ENCODE measurements around the gene IL4R. TPM values are rescaled to one million over a fixed set of nuclear protein-coding genes. Genes with fewer than 3 reads are reported as not detected.

Gene IL4R
- total and polyA plus RNA-seq, 2 of the 8 experiments (the other 6 are each of a cell fraction or from before 2014, with no cell fraction given) = 29.1 to 29.4 TPM

DNA sequence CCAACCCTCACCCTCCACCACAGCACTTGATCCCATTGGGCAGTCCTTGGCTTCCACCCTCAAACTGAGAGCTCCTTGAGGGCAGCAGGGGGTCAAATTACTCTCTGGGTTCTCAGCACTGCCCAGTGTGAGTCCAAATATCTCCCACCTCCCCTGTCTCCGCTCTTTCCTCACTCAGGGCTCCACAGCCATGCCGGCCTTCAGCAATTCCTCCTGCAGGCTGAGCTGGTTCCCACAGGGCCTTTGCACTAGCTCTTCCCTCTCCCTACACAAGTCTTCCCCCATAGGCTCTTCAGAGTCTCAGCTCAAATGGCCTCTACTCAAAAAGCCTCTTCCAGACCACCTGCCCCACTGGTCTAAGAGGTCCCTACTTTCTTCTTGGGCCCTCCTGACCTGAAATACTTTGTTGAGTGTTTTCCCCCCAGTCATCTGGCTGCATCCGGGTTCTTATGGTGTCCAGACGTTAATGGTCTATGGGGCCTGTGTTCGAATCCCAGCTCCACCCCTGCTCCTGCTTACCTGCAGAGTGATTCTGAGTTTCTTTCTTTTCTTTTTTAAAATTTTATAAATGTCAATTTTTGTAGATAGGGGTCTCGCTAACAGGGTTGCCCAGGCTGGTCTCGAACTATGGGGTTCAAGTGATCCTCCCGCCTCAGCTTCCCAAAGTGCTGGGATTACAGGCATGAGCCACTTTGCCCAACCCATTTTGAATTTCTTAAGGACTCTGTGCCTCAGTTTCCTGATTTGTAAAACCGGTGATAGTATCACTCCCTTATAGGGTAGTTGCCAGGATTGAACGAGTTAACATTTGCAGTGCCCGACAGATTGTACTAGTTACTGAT, 973 bp upstream of the IL4R start:
- H2BK120ac ChIP-seq (replicated peaks; ENCODE audit: low read depth, low read length) = no peak overlapping the region
- H2AK5ac ChIP-seq (ENCODE audit: low read depth, low read length) = no peak overlapping the region
- no peak overlapping the region for H4K91ac ChIP-seq (replicated peaks; ENCODE audit: insufficient read length, low read length)
- H2BK15ac ChIP-seq (ENCODE audit: low read length) = no peak overlapping the region
- no peak overlapping the region for H3K23ac ChIP-seq (ENCODE audit: insufficient read length)
- H3K79me2 ChIP-seq (ENCODE audit: control insufficient read depth in 1 of 2, insufficient read depth in 2 of 2, low read length in 2 of 2) = peaks cover 0 to 18% of the 10 kb centered on the region in 2 experiments; a peak in 3 of 4 replicates
- H2BK5ac ChIP-seq (ENCODE audit: low read depth, low read length) = no peak overlapping the region
- H2BK20ac ChIP-seq (ENCODE audit: low read length) = no peak overlapping the region
- CTCF ChIA-PET (ENCODE audit: partially characterized antibody) = interaction anchor here (1.0 to 1.4 kb wide), 4 partner anchors 43 to 133 kb away, joined by 3 to 5 read pairs (median 4); no protein-coding TSS in a partner anchor
- no peak overlapping the region for H3K9ac ChIP-seq (replicated peaks in 1 of 4; ENCODE audit: extremely low read depth in 1 of 4, low read depth in 3 of 4, low read length in 3 of 4)
- H3K27me3 ChIP-seq (replicated peaks in 1 of 4; ENCODE audit: control insufficient read depth in 3 of 4, extremely low read depth in 1 of 4, insufficient read depth in 3 of 4, low read length in 3 of 4) = peaks cover 0 to 3% (median 2%) of the 10 kb centered on the region in 4 experiments; a peak in 3 of 7 replicates
- H3K23me2 ChIP-seq (ENCODE audit: low read depth, low read length) = peaks cover 10% of the 10 kb centered on the region; the same call in 1 of the 2 replicates
- WGBS, 2 experiments (ENCODE audit: extremely low coverage in 1 of 2, insufficient coverage in 1 of 2, insufficient read length in 1 of 2, insufficient replicate concordance in 2 of 2, low coverage in 1 of 2, low lambda C conversion rate in 2 of 2, missing lambda C conversion rate in 1 of 2) = 82% methylated on average over 11 of the region's 11 CpGs; no CpG with 5 or more reads in 1 of the 2 experiments
- peaks cover 13% of the 10 kb centered on the region for H3K79me1 ChIP-seq (ENCODE audit: low read depth, low read length)
- peaks cover 3 to 4% of the 10 kb centered on the region in 2 experiments for H4K20me1 ChIP-seq (replicated peaks in 1 of 2; ENCODE audit: control insufficient read depth in 1 of 2, insufficient read depth in 2 of 2, low read length in 2 of 2)
- no peaks in the 10 kb centered on the region for H3K36me3 ChIP-seq (ENCODE audit: control insufficient read depth in 2 of 4, insufficient read depth in 4 of 4, low read length in 3 of 4)
- H3K4me3 ChIP-seq (ENCODE audit: extremely low read depth in 1 of 4, insufficient read depth in 2 of 4, low read depth in 3 of 4, low read length in 4 of 4) = peak overlapping the region; percentile 61 to 100 (median 72); a peak in 7 of 8 replicates
- peak overlapping the region; percentile 60 to 80 for H3K4me2 ChIP-seq (ENCODE audit: insufficient read depth in 1 of 2, low read depth in 2 of 2, low read length in 2 of 2)
- FAIRE-seq (no peak), DNase-seq (ENCODE audit: low read depth in 1 of 2, low spot score in 2 of 2) (no peak)
- no peak overlapping the region for H4K8ac ChIP-seq (ENCODE audit: extremely low read depth, insufficient read depth, low read length)
- POLR2A ChIA-PET (ENCODE audit: partially characterized antibody) = no interaction called here
- H3K4me1 ChIP-seq (replicated peaks in 1 of 4; ENCODE audit: control insufficient read depth in 3 of 4, insufficient read depth in 4 of 4, low read length in 3 of 4) = peaks cover 0 to 13% (median 4%) of the 10 kb centered on the region in 4 experiments; a peak in 5 of 7 replicates
- no peaks in the 10 kb centered on the region; a peak in 1 of 4 replicates for H3K9me3 ChIP-seq (ENCODE audit: insufficient read depth in 2 of 2, low read depth in 1 of 2, low read length in 1 of 2)
- no peak overlapping the region for H3K4ac ChIP-seq (replicated peaks; ENCODE audit: insufficient read length, low read depth, low read length)
- H2AFZ ChIP-seq (ENCODE audit: low read length) = peak overlapping the region; percentile 72; the same call in 1 of the 2 replicates
- H2BK12ac ChIP-seq (ENCODE audit: low read depth, low read length) = peak overlapping the region; percentile 23; the same call in 1 of the 2 replicates
- no peak overlapping the region for H3K18ac ChIP-seq (ENCODE audit: extremely low read depth, low read length)
- TF ChIP-seq POLR2AphosphoS5 (IDR thresholded peaks at IDR 0.05; ENCODE audit: low read depth, low read length) (no peak), SRF (IDR thresholded peaks at IDR 0.05; ENCODE audit: low read depth, low read length) (no peak), RFX5 (IDR thresholded peaks at IDR 0.05; ENCODE audit: borderline replicate concordance, low read depth, low read length) (no peak), ASH2L (IDR thresholded peaks at IDR 0.05; ENCODE audit: low read length) (no peak), CBX8 (IDR thresholded peaks at IDR 0.05; ENCODE audit: borderline replicate concordance, low read depth, low read length) (no peak), CHD2 (IDR thresholded peaks at IDR 0.05; ENCODE audit: low read length) (no peak), TEAD4 (IDR thresholded peaks at IDR 0.05; ENCODE audit: low read depth, low read length) (no peak), CREB1 (IDR thresholded peaks at IDR 0.05) (no peak), EZH2 (IDR thresholded peaks at IDR 0.05; ENCODE audit: low read depth, low read length, severe bottlenecking) (no peak), CBX5 (IDR thresholded peaks at IDR 0.05; ENCODE audit: low read depth, low read length) (no peak), SP2 (IDR thresholded peaks at IDR 0.05; ENCODE audit: low read length) (no peak)
- no peak overlapping the region for H4K5ac ChIP-seq (ENCODE audit: insufficient read length, low read depth, low read length)
- H3K56ac ChIP-seq (replicated peaks; ENCODE audit: insufficient read length, low read depth, low read length) = no peak overlapping the region
- H3K27ac ChIP-seq (ENCODE audit: low read depth, low read length) = no peak overlapping the region
- no peak overlapping the region for H3K14ac ChIP-seq (ENCODE audit: insufficient read length)

Measured in H1 (cell line).